Neural cell (in vitro differentiated cells): Measurements from ENCODE around the gene DDX31. TPM values are rescaled to one million over a fixed set of nuclear protein-coding genes. Genes with fewer than 3 reads are reported as not detected.

Experiments used
- H2AFZ ChIP-seq: fragments of 200-600, 300-800 bp; sonication (generic), shearing (Covaris generic); 2 replicates; pipeline ENCODE4 v1.6.0; 2014; ENCODE audit warnings: low read depth, mild to moderate bottlenecking, antibody characterized with exemption, low read length, moderate library complexity
- H3F3A ChIP-seq: fragments of 200-600 bp; shearing (Covaris generic); 2 replicates; pipeline ENCODE4 v1.6.1; 2016; ENCODE audit warnings: mild to moderate bottlenecking, moderate library complexity, mixed read lengths, antibody characterized with exemption, low read length; ENCODE audit not compliant: insufficient read depth, poor library complexity, severe bottlenecking
- H3K27ac ChIP-seq: fragments of 200-600, 300-800 bp; sonication (generic), shearing (Covaris generic); 2 replicates; pipeline ENCODE4 v1.5.1; 2014; ENCODE audit warnings: mild to moderate bottlenecking, low read length, moderate library complexity
- H3K27me3 ChIP-seq: fragments of 300-800, 200-600 bp; sonication (generic), shearing (Covaris generic); 2 replicates; pipeline ENCODE4 v1.6.0; 2014; ENCODE audit warnings: mild to moderate bottlenecking, low read depth, low read length, moderate library complexity; ENCODE audit not compliant: insufficient read depth
- H3K36me3 ChIP-seq: fragments of 300-800, 200-600 bp; sonication (generic), shearing (Covaris generic); 2 replicates; pipeline ENCODE4 v1.5.1; 2014; ENCODE audit warnings: mild to moderate bottlenecking, antibody characterized with exemption, low read length, moderate library complexity; ENCODE audit not compliant: insufficient read depth
- H3K4me2 ChIP-seq: fragments of 300-800, 200-600 bp; sonication (generic), shearing (Covaris generic); 2 replicates; pipeline ENCODE4 v1.6.0; 2014; ENCODE audit warnings: mild to moderate bottlenecking, low read length
- H3K4me3 ChIP-seq: fragments of 300-800, 200-600 bp; sonication (generic), shearing (Covaris generic); 2 replicates; pipeline ENCODE4 v1.5.1; 2014; ENCODE audit warnings: mild to moderate bottlenecking, low read length, moderate library complexity
- H3K79me2 ChIP-seq: fragments of 200-600 bp; shearing (Covaris generic); replicated peaks from 2 replicates; pipeline ENCODE4 v1.6.0; 2014; ENCODE audit warnings: mild to moderate bottlenecking, low read length, moderate library complexity; ENCODE audit not compliant: insufficient read depth
- H3K9ac ChIP-seq: fragments of 300-800, 200-600 bp; sonication (generic), shearing (Covaris generic); 2 replicates; pipeline ENCODE4 v1.6.1; 2016; ENCODE audit warnings: mild to moderate bottlenecking, low read length, mixed read lengths
- H3K9me2 ChIP-seq: fragments of 200-600 bp; shearing (Covaris generic); 2 replicates; pipeline ENCODE4 v1.6.1; 2016; ENCODE audit warnings: mild to moderate bottlenecking, low read length, mixed read lengths; ENCODE audit not compliant: insufficient read depth
- H3K9me3 ChIP-seq: fragments of 200-600, 300-800 bp; sonication (generic), shearing (Covaris generic); 2 replicates; pipeline ENCODE4 v1.6.1; 2016; ENCODE audit warnings: mild to moderate bottlenecking, mixed run types, low read length, moderate library complexity, mixed read lengths
- H4K20me1 ChIP-seq: fragments of 200-600 bp; shearing (Covaris generic); 2 replicates; pipeline ENCODE4 v1.6.1; 2016; ENCODE audit warnings: mild to moderate bottlenecking, mixed run types; ENCODE audit not compliant: insufficient read depth
- EP300 ChIP-seq: fragments of 450-650 bp; conservative IDR thresholded peaks from 2 replicates; pipeline ENCODE4 v1.6.1; 2014; ENCODE audit warnings: antibody characterized with exemption, mild to moderate bottlenecking, moderate library complexity; ENCODE audit not compliant: poor library complexity, severe bottlenecking
- MXI1 ChIP-seq: fragments of 450-650 bp; conservative IDR thresholded peaks from 2 replicates; pipeline ENCODE4 v1.6.1; 2014; ENCODE audit warnings: antibody characterized with exemption, mild to moderate bottlenecking; ENCODE audit not compliant: poor library complexity, severe bottlenecking
- POLR2AphosphoS5 ChIP-seq: IDR thresholded peaks from 2 replicates; pipeline ENCODE4 v1.6.1; 2012
- RAD21 ChIP-seq: fragments of 450-650 bp; conservative IDR thresholded peaks from 2 replicates; pipeline ENCODE4 v1.6.1; 2014; ENCODE audit warnings: antibody characterized with exemption, mild to moderate bottlenecking, moderate library complexity
- REST ChIP-seq: IDR thresholded peaks from 2 replicates; pipeline ENCODE4 v1.6.1; 2012; ENCODE audit warnings: borderline replicate concordance
- TAF1 ChIP-seq: IDR thresholded peaks from 2 replicates; pipeline ENCODE4 v1.6.1; 2012; ENCODE audit warnings: low read depth
- polyA plus RNA-seq: library from polyadenylated mRNA; depleted of rRNA; stranded (reverse); fragments of >200 nt; gene quantifications from 2 replicates; pipeline ENCODE4 v1.2.3, GENCODE V29; 2014
- TF ChIP-seq, protein P1 (sequence below): fragments of 450-650 bp; IDR thresholded peaks from 2 replicates; pipeline ENCODE4 v1.5.1; 2014; ENCODE audit warnings: antibody characterized with exemption, mild to moderate bottlenecking, moderate library complexity; ENCODE audit not compliant: poor library complexity, severe bottlenecking

Gene DDX31
- polyA plus RNA-seq, 1 donor from 2014 or later = 12.8 TPM

DNA sequence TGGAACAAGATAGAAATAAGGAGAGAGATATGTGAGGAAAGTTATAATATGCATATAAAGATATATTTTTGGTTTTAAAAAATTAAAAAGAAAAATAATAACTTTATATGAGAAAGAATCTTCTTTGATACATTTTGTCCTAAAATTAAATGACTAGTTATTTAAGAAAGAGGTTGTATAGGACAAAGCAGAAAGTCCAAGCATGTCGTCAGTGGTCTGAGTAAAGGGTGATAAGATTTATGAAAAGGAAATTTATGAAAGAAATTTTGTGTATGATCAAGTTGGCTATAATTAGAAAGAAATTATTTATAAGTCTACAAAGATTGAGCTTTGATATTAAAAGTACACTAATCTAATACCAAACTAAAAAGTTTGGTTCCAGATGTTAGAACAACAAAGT lies 32.5 kb upstream of the DDX31 start:
- Histone ChIP-seq H3K9me3 (peaks cover 9% of the 10 kb centered on the region), H3K27me3 (no peaks in the 10 kb centered on the region), H3K4me3 (no peak overlapping the region), H2AFZ (no peak overlapping the region), H3K36me3 (no peaks in the 10 kb centered on the region), H4K20me1 (no peaks in the 10 kb centered on the region), H3K9me2 (no peaks in the 10 kb centered on the region), H3K27ac (no peak overlapping the region), H3K9ac (no peak overlapping the region), H3F3A (no peaks in the 10 kb centered on the region), H3K79me2 (no peaks in the 10 kb centered on the region), H3K4me2 (no peak overlapping the region)
- TF ChIP-seq REST = no peak
- TF ChIP-seq RAD21 = no peak
- TF ChIP-seq POLR2AphosphoS5 = no peak
- TF ChIP-seq EP300 = no peak
- TF ChIP-seq TAF1 = no peak
- TF ChIP-seq MXI1 = no peak
- TF ChIP-seq, protein P1, sequence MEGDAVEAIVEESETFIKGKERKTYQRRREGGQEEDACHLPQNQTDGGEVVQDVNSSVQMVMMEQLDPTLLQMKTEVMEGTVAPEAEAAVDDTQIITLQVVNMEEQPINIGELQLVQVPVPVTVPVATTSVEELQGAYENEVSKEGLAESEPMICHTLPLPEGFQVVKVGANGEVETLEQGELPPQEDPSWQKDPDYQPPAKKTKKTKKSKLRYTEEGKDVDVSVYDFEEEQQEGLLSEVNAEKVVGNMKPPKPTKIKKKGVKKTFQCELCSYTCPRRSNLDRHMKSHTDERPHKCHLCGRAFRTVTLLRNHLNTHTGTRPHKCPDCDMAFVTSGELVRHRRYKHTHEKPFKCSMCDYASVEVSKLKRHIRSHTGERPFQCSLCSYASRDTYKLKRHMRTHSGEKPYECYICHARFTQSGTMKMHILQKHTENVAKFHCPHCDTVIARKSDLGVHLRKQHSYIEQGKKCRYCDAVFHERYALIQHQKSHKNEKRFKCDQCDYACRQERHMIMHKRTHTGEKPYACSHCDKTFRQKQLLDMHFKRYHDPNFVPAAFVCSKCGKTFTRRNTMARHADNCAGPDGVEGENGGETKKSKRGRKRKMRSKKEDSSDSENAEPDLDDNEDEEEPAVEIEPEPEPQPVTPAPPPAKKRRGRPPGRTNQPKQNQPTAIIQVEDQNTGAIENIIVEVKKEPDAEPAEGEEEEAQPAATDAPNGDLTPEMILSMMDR = no peak

DNA sequence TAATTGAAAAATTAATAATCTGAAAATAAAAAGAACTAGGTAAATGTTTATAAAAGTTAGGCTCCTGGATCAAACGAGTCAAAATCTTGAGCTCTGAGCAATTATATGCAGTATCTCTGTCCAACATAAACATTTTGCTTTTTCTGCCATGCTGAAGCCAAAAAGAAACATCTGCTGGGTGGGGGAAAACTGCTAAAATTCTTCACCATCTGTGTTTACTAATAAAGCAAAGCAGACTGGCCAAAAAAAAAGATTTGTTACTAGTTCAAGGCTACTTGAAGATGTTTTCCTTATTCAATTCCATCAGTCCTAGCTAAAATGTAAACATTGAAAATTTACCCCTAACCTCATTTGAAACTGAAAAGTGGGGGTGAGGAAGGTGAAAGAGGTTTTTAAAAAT lies 30.2 kb upstream of the DDX31 start:
- Histone ChIP-seq H3K4me3 (no peak overlapping the region), H3K9ac (no peak overlapping the region), H2AFZ (no peak overlapping the region), H3K9me2 (no peaks in the 10 kb centered on the region), H3K27ac (no peak overlapping the region), H3F3A (no peaks in the 10 kb centered on the region), H4K20me1 (no peaks in the 10 kb centered on the region), H3K4me2 (no peak overlapping the region), H3K79me2 (no peaks in the 10 kb centered on the region), H3K36me3 (no peaks in the 10 kb centered on the region), H3K9me3 (peaks cover 18% of the 10 kb centered on the region), H3K27me3 (no peaks in the 10 kb centered on the region)
- TF ChIP-seq MXI1 = no peak
- TF ChIP-seq TAF1 = no peak
- TF ChIP-seq, protein P1 = no peak
- no peak for TF ChIP-seq REST
- no peak for TF ChIP-seq RAD21
